Bronchus fibroblast of lung (primary cell): ENCODE measurements around the gene LIG1. TPM values are rescaled to one million over a fixed set of nuclear protein-coding genes. Genes with fewer than 3 reads are reported as not detected.

ENCODE experiments used
- total RNA-seq: library from RNA; depleted of rRNA; stranded (reverse); fragments of >200 nt; gene quantifications from 2 replicates; pipeline ENCODE4 v1.2.3, GENCODE V29; 2015

Gene LIG1
- total RNA-seq, result 59.3 and 67.8 TPM in 2 replicates

GRCh38 chr19:48169939-48170803 is at the start of gene LIG1, which contains the start of gene ZSWIM9:
LIG1 (minus strand) TSS chr19:48170344; CDS start chr19:48165566, 4,778 bp downstream.
ZSWIM9 (plus strand) TSS chr19:48170680; CDS start chr19:48171803, 1,123 bp downstream.

GRCh38 chr19:48110350-48110966 is 59.7 kb downstream of the LIG1 start, which contains the start of gene PLA2G4C:
PLA2G4C (minus strand) TSS chr19:48110817; CDS start chr19:48106529, 4,288 bp downstream.

Other genes starting within 250 kb of the LIG1 start
- gene BSPH1, start 178.2 kb downstream of the LIG1 start, total RNA-seq, result not detected in 2 replicates
- not detected in 2 replicates for gene ELSPBP1, start 175.7 kb downstream of the LIG1 start, total RNA-seq
- not detected in 2 replicates for gene CABP5, start 126.3 kb downstream of the LIG1 start, total RNA-seq
- 2.0 and 2.4 TPM in 2 replicates for gene PLA2G4C, start 59.5 kb downstream of the LIG1 start, total RNA-seq
- 0.59 and 1.2 TPM in 2 replicates for gene ZSWIM9, start 336 bp upstream of the LIG1 start, total RNA-seq
- 15.1 and 16.2 TPM in 2 replicates for gene CARD8, start 85.6 kb upstream of the LIG1 start, total RNA-seq
- 0.89 and 1.0 TPM in 2 replicates for gene ZNF114, start 99.7 kb upstream of the LIG1 start, total RNA-seq
- 223 and 252 TPM in 2 replicates for gene EMP3, start 155.2 kb upstream of the LIG1 start, total RNA-seq
- 6.1 and 9.1 TPM in 2 replicates for gene TMEM143, start 193.6 kb upstream of the LIG1 start, total RNA-seq
- not detected in 2 replicates for gene SYNGR4, start 194.0 kb upstream of the LIG1 start, total RNA-seq
- 128 and 129 TPM in 2 replicates for gene KDELR1, start 221.2 kb upstream of the LIG1 start, total RNA-seq
- 0.15 and 0.34 TPM in 2 replicates for gene GRIN2D, start 223.3 kb upstream of the LIG1 start, total RNA-seq